Measurements from ENCODE around the gene CRELD2.

DNA sequence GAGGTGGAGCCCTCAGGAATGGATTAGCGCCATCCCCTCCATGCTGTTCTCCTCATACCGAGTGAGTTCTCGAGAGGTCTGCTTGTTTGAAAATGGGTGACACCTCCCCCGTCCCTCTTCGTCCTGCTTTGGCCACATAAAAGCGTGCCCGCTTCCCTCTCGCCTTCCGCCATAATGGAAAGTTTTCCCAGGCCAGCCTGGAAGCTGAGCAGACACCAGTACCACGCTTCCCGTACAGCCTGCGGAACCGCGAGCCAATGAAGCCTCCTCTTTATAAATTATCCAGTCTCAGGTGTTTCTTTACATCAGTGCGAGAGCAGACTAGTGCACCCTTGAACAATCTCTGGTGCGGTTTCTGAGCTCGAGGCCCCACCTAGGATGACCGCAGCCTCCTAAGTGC is 13.0 kb upstream of the CRELD2 start:
- TF ChIP-seq FOS (IDR thresholded peaks at IDR 0.05; ENCODE audit: low read depth, low read length) (no peak), BHLHE40 (IDR thresholded peaks at IDR 0.05; ENCODE audit: low read depth, low read length) (no peak), RAD21 (IDR thresholded peaks at IDR 0.05; ENCODE audit: low read length) (no peak)
- TF ChIP-seq, protein P1, sequence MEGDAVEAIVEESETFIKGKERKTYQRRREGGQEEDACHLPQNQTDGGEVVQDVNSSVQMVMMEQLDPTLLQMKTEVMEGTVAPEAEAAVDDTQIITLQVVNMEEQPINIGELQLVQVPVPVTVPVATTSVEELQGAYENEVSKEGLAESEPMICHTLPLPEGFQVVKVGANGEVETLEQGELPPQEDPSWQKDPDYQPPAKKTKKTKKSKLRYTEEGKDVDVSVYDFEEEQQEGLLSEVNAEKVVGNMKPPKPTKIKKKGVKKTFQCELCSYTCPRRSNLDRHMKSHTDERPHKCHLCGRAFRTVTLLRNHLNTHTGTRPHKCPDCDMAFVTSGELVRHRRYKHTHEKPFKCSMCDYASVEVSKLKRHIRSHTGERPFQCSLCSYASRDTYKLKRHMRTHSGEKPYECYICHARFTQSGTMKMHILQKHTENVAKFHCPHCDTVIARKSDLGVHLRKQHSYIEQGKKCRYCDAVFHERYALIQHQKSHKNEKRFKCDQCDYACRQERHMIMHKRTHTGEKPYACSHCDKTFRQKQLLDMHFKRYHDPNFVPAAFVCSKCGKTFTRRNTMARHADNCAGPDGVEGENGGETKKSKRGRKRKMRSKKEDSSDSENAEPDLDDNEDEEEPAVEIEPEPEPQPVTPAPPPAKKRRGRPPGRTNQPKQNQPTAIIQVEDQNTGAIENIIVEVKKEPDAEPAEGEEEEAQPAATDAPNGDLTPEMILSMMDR (conservative IDR thresholded peaks at IDR 0.05; ENCODE audit: low read depth, low read length): no peak

Data from IMR-90 (cell line).